CD14-positive monocyte (primary cell): ENCODE data around the gene TMEM271. TPM values are rescaled to one million over a fixed set of nuclear protein-coding genes. Genes with fewer than 3 reads are reported as not detected.
"Not testable (repeated sequence)": the region's sequence is repeated elsewhere in the genome, so short reads cannot be mapped to it uniquely, and the experiment has no call there.

Experiments used
- DNase-seq, 3 donors: peaks; one replicate each; pipeline ENCODE4 v3.0.0-alpha.2; 2011 to 2022
- H2AFZ ChIP-seq: 2 replicates; pipeline ENCODE4 v1.6.0; 2012; ENCODE audit warnings: mild to moderate bottlenecking, low read depth, low read length, inconsistent platforms; ENCODE audit not compliant: insufficient read depth, poor library complexity, severe bottlenecking
- H3K27ac ChIP-seq, 2 donors: 1 replicate in 1 of 2; 2 replicates in 1 of 2; pipeline ENCODE4 v1.5.1; 2012 to 2013; ENCODE audit warnings: low read length in 2 of 2, control low read depth in 1 of 2, inconsistent platforms in 1 of 2, low read depth in 1 of 2, mild to moderate bottlenecking in 1 of 2
- H3K27me3 ChIP-seq, 2 donors: one replicate each; pipeline versions ENCODE4 v1.6.0 to v1.6.1; 2011 to 2013; ENCODE audit warnings: low read length in 2 of 2; ENCODE audit not compliant: control insufficient read depth in 2 of 2, insufficient read depth in 2 of 2
- H3K36me3 ChIP-seq, 2 donors: replicated peaks in 1 of 2; 1 replicate in 1 of 2; 2 replicates in 1 of 2; pipeline versions ENCODE4 v1.5.1 to v1.6.1; 2012 to 2013; ENCODE audit warnings: low read length in 2 of 2, control low read depth in 1 of 2, inconsistent platforms in 1 of 2, mild to moderate bottlenecking in 1 of 2; ENCODE audit not compliant: insufficient read depth in 2 of 2, control insufficient read depth in 1 of 2
- H3K4me1 ChIP-seq, 2 donors: 1 replicate in 1 of 2; 2 replicates in 1 of 2; pipeline versions ENCODE4 v1.5.1 to v1.6.1; 2012 to 2013; ENCODE audit warnings: low read length in 2 of 2, control low read depth in 1 of 2, inconsistent platforms in 1 of 2, mild to moderate bottlenecking in 1 of 2, moderate library complexity in 1 of 2; ENCODE audit not compliant: insufficient read depth in 2 of 2, control insufficient read depth in 1 of 2
- H3K4me2 ChIP-seq: replicated peaks from 2 replicates; pipeline ENCODE3; 2012; ENCODE audit warnings: low read length, moderate library complexity, mild to moderate bottlenecking; ENCODE audit not compliant: poor library complexity, severe bottlenecking; ENCODE audit errors: extremely low read depth
- H3K4me3 ChIP-seq, 3 experiments: fragments of 200-600 bp in 1 of 3; sonication (generic) in 1 of 3; replicated peaks in 1 of 3; 1 replicate in 2 of 3; 2 replicates in 1 of 3; pipeline ENCODE4 v1.5.1; 2011 to 2013; ENCODE audit warnings: low read length in 3 of 3, mild to moderate bottlenecking in 3 of 3, control low read depth in 2 of 3, low read depth in 2 of 3, inconsistent platforms in 1 of 3, moderate library complexity in 1 of 3
- H3K79me2 ChIP-seq: 2 replicates; pipeline ENCODE4 v1.6.0; 2012; ENCODE audit warnings: mild to moderate bottlenecking, control low read depth, inconsistent platforms, low read length, moderate library complexity; ENCODE audit not compliant: insufficient read depth
- H3K9ac ChIP-seq: 2 replicates; pipeline ENCODE4 v1.6.0; 2017; ENCODE audit warnings: low read length, mild to moderate bottlenecking; ENCODE audit not compliant: insufficient read depth, poor library complexity, severe bottlenecking
- H3K9me3 ChIP-seq, 2 donors: replicated peaks in 1 of 2; 1 replicate in 1 of 2; 2 replicates in 1 of 2; pipeline versions ENCODE4 v1.5.1 to v1.6.1; 2012 to 2013; ENCODE audit warnings: low read length in 2 of 2, control low read depth in 1 of 2; ENCODE audit not compliant: control insufficient read depth in 1 of 2, insufficient read depth in 1 of 2
- H4K20me1 ChIP-seq: 2 replicates; pipeline ENCODE4 v1.6.0; 2012; ENCODE audit warnings: mild to moderate bottlenecking, low read length, control low read depth, moderate library complexity; ENCODE audit not compliant: insufficient read depth
- H3K27ac Mint-ChIP-seq, 7 donors: one replicate each; pipeline ENCODE4 v1.8.0; 2020; ENCODE audit warnings: mild to moderate bottlenecking in 7 of 7, mixed read lengths in 7 of 7, moderate library complexity in 6 of 7, inconsistent platforms in 2 of 7
- H3K27me3 Mint-ChIP-seq, 3 donors: one replicate each; pipeline ENCODE4 v1.8.0; 2021 to 2022; ENCODE audit warnings: low read depth in 3 of 3, mild to moderate bottlenecking in 3 of 3, mixed read lengths in 3 of 3, moderate library complexity in 3 of 3, inconsistent platforms in 1 of 3
- H3K36me3 Mint-ChIP-seq, 2 donors: one replicate each; pipeline ENCODE4 v1.8.0; 2020; ENCODE audit warnings: mixed read lengths in 2 of 2, inconsistent platforms in 1 of 2, mild to moderate bottlenecking in 1 of 2
- H3K4me1 Mint-ChIP-seq: one replicate; pipeline ENCODE4 v1.8.0; 2020; ENCODE audit warnings: mild to moderate bottlenecking, mixed read lengths
- H3K4me3 Mint-ChIP-seq, 2 donors: one replicate each; pipeline ENCODE4 v1.8.0; 2020; ENCODE audit warnings: mild to moderate bottlenecking in 2 of 2, mixed read lengths in 2 of 2, moderate library complexity in 1 of 2
- H3K9me3 Mint-ChIP-seq, 7 donors: one replicate each; pipeline ENCODE4 v1.8.0; 2020 to 2022; ENCODE audit warnings: mixed read lengths in 7 of 7, mild to moderate bottlenecking in 6 of 7, moderate library complexity in 6 of 7, inconsistent platforms in 2 of 7
- WGBS: methylation state at CpG from one replicate; pipeline ENCODE4 v1.1.5; 2013; ENCODE audit warnings: missing lambda C conversion rate; ENCODE audit not compliant: insufficient coverage; 5-methylcytosine and 5-hydroxymethylcytosine counted together
- intact Hi-C, 2 donors: fragments of 100-400 bp; cut with micrococcal nuclease; formaldehyde crosslinking; loops; one replicate each; pipeline versions ENCODE4 v1.15.0 to v1.15.1; 2023
- polyA plus RNA-seq, 3 donors: library from polyadenylated mRNA; depleted of rRNA in 1 of 3; unstranded in 2 of 3; stranded (reverse) in 1 of 3; fragments of 300-500 nt in 2 of 3; fragments of >200 nt in 1 of 3; fragmentation: Illumina TruSeq in 2 of 3; gene quantifications; 1 replicate in 2 of 3; 2 replicates in 1 of 3; pipeline ENCODE4 v1.2.3, GENCODE V29; 2012 to 2021
- TF ChIP-seq, protein P1 (sequence below): fragments of 200-600 bp; IDR thresholded peaks from one replicate; pipeline ENCODE4 v1.8.0; 2022; ENCODE audit warnings: antibody characterized with exemption, mild to moderate bottlenecking

TMEM271 gene
- polyA plus RNA-seq, 3 donors, result not detected

GRCh38 chr4:552019-552418 is 24.1 kb downstream of the TMEM271 start:
- Histone ChIP-seq H3K4me3 (no peak overlapping the region), H3K27me3 (no peaks in the 10 kb centered on the region), H2AFZ (no peak overlapping the region), H4K20me1 (no peaks in the 10 kb centered on the region), H3K9me3 (peaks cover 24 to 39% of the 10 kb centered on the region in 2 donors), H3K79me2 (no peaks in the 10 kb centered on the region), H3K4me1 (no peaks in the 10 kb centered on the region), H3K4me2 (no peak overlapping the region), H3K27ac (no peak overlapping the region), H3K36me3 (no peaks in the 10 kb centered on the region), H3K9ac (no peak overlapping the region)
- intact Hi-C loops, result no loop called here
- H3K4me1 Mint-ChIP-seq, result no peaks in the 10 kb centered on the region
- H3K27ac Mint-ChIP-seq, result no peak overlapping the region
- WGBS, result 92% methylated on average over 5 of the region's 5 CpGs
- TF ChIP-seq, protein P1, sequence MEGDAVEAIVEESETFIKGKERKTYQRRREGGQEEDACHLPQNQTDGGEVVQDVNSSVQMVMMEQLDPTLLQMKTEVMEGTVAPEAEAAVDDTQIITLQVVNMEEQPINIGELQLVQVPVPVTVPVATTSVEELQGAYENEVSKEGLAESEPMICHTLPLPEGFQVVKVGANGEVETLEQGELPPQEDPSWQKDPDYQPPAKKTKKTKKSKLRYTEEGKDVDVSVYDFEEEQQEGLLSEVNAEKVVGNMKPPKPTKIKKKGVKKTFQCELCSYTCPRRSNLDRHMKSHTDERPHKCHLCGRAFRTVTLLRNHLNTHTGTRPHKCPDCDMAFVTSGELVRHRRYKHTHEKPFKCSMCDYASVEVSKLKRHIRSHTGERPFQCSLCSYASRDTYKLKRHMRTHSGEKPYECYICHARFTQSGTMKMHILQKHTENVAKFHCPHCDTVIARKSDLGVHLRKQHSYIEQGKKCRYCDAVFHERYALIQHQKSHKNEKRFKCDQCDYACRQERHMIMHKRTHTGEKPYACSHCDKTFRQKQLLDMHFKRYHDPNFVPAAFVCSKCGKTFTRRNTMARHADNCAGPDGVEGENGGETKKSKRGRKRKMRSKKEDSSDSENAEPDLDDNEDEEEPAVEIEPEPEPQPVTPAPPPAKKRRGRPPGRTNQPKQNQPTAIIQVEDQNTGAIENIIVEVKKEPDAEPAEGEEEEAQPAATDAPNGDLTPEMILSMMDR, result no peak
- peaks cover 12 to 40% (median 30%) of the 10 kb centered on the region in 7 donors for H3K9me3 Mint-ChIP-seq
- peaks cover 2 to 4% (median 3%) of the 10 kb centered on the region in 3 donors for H3K27me3 Mint-ChIP-seq
- H3K36me3 Mint-ChIP-seq, result no peaks in the 10 kb centered on the region
- DNase-seq, result no peak
- no peak overlapping the region for H3K4me3 Mint-ChIP-seq

GRCh38 chr4:550268-550667 is 25.8 kb downstream of the TMEM271 start:
- DNase-seq, intact Hi-C loops, H3K4me1 ChIP-seq, H3K27ac Mint-ChIP-seq, H4K20me1 ChIP-seq, H3K9ac ChIP-seq, H3K4me1 Mint-ChIP-seq, H3K27me3 Mint-ChIP-seq, H3K4me3 ChIP-seq, H3K36me3 ChIP-seq, H3K36me3 Mint-ChIP-seq, H3K79me2 ChIP-seq, H3K27ac ChIP-seq, H3K27me3 ChIP-seq, H3K4me3 Mint-ChIP-seq, H3K4me2 ChIP-seq, H2AFZ ChIP-seq: not testable (repeated sequence)
- 100% methylated on average over 8 of the region's 27 CpGs for WGBS
- peaks cover 25 to 34% of the 10 kb centered on the region in 2 donors for H3K9me3 ChIP-seq
- H3K9me3 Mint-ChIP-seq, result peaks cover 11 to 41% (median 28%) of the 10 kb centered on the region in 7 donors
